SK-N-MC (cell line): Measurements from ENCODE around the gene CHN1.

Source experiments
- EZH2 ChIP-seq: fragments of 200-600 bp; sonication (generic); IDR thresholded peaks from one replicate; pipeline ENCODE4 v1.6.1; 2017; ENCODE audit warnings: antibody characterized with exemption
- FOXP2 ChIP-seq: optimal IDR thresholded peaks from 2 replicates; pipeline ENCODE3; 2011; ENCODE audit warnings: mild to moderate bottlenecking, moderate library complexity; ENCODE audit not compliant: insufficient read depth; ENCODE audit errors: extremely low read length, control extremely low read depth
- POLR2AphosphoS5 ChIP-seq: IDR thresholded peaks from 2 replicates; pipeline ENCODE4 v1.6.1; 2012; ENCODE audit warnings: mild to moderate bottlenecking, low read depth, low read length, borderline replicate concordance

DNA sequence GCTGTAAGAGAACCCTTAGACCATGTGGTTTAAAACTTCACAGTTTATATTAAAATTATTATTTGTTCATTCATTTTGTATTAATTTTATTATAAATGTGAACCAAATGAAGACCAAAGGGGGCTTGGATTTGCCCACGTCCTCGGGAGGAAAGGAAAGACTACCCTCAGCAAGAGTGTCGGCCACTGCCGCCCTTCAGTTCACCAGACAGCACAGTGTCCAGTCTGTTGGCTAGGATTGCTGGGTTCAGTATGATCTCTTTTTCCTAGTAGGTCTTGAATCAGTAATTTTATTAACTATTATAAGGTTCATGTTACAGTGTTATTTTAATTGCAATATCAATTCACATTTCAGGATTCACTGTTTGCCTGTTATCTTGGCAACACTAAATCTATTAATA lies 162.7 kb downstream of the CHN1 start:
- TF ChIP-seq POLR2AphosphoS5 = no peak
- no peak for TF ChIP-seq EZH2
- no peak for TF ChIP-seq FOXP2
